ENCODE measurements around the gene RUBCN. TPM values are rescaled to one million over a fixed set of nuclear protein-coding genes. Genes with fewer than 3 reads are reported as not detected.

Gene RUBCN
- total and polyA plus RNA-seq, 9 of the 15 experiments (the other 6 are each of a cell fraction or from before 2014, with no cell fraction given) = 8.4 to 24.0 (median 11.9) TPM

DNA sequence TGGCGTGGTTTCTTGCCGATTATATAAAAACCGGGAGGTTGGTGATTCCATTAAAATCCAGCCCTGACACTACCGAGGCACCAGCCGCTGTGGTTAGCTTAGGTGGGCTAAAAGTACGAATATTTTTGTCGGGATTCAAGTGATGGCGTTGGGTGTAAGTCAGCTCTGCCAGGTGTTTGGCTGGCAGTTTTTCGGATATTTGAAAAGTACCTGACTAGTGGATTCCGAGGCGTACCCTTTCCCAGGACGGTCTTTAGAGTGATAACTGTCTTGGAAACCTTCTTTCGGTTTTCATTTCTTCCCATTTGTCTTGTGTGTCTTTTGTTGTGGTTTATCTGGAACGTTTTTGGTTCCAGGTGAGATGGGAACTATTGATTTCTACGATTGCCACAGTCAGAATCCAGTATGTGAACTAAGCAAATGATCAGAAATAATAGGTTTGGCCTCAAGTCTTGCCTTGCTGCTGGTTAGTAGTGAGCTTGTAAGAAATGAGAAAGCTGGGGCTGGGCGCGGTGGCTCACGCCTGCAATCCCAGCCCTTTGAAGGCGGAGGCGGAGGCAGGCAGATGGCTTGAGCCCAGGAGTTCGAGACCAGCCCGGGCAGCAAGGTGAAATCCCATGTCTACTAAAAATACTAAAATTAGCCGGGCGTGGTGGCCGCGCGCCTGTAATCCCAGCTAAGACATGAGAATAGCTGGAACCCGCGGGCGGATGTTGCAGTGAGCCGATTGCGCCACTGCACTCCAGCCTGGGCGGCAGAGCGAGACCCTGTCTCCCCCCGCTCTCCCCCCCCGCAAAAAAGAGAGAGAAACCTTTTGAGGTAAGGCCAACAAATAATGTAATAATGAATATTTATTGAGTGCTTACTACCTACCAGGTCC, 14.4 kb upstream of the RUBCN start (continued):
- TF ChIP-seq THRAP3 (IDR thresholded peaks at IDR 0.05; ENCODE audit: borderline replicate concordance) (no peak), HMG20A (CRISPR knock-in tag; conservative IDR thresholded peaks at IDR 0.05) (no peak), NBN (IDR thresholded peaks at IDR 0.05; ENCODE audit: low read depth) (0 out of 2 replicates have a peak, but pooled peaks have one; percentile 35), TBP (optimal IDR thresholded peaks at IDR 0.05; ENCODE audit: low read depth, low read length) (no peak), ZNF431 (CRISPR knock-in tag; IDR thresholded peaks at IDR 0.05) (no peak), ELF4 (CRISPR knock-in tag; IDR thresholded peaks at IDR 0.05) (no peak)
- TF ChIP-seq, protein P1, sequence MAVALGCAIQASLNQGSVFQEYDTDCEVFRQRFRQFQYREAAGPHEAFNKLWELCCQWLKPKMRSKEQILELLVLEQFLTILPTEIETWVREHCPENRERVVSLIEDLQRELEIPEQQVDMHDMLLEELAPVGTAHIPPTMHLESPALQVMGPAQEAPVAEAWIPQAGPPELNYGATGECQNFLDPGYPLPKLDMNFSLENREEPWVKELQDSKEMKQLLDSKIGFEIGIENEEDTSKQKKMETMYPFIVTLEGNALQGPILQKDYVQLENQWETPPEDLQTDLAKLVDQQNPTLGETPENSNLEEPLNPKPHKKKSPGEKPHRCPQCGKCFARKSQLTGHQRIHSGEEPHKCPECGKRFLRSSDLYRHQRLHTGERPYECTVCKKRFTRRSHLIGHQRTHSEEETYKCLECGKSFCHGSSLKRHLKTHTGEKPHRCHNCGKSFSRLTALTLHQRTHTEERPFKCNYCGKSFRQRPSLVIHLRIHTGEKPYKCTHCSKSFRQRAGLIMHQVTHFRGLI (CRISPR knock-in tag; IDR thresholded peaks at IDR 0.05) = no peak

GRCh38 chr3:197750396-197750831, 13.7 kb upstream of the RUBCN start:
- peak overlapping the region; percentile 86 for H3K27ac ChIP-seq (ENCODE audit: extremely low read depth, low read depth, low read length)
- CTCF ChIA-PET (ENCODE audit: low intra/inter-chr PET ratio) = no interaction called here
- peak overlapping the region; percentile 76 for H3K4me3 ChIP-seq
- H3K36me3 ChIP-seq (ENCODE audit: control insufficient read depth, insufficient read depth, low read length) = no peaks in the 10 kb centered on the region
- no peaks in the 10 kb centered on the region for H3K9me3 ChIP-seq (replicated peaks; ENCODE audit: control insufficient read depth, insufficient read depth, low read depth, low read length)
- H3K4me2 ChIP-seq (ENCODE audit: insufficient read depth, low read length) = peak overlapping the region; percentile 80
- ATAC-seq (peak; percentile 78), DNase-seq (ENCODE audit: extremely low read depth in 1 of 4, low spot score in 3 of 4) (peak; percentile 43 to 70 (median 56)), FAIRE-seq (no peak)
- intact Hi-C loops (cut with micrococcal nuclease) = no loop called here
- H3K4me1 ChIP-seq (replicated peaks in 1 of 2; ENCODE audit: control insufficient read depth in 2 of 2, insufficient read depth in 2 of 2, low read length in 2 of 2) = peaks cover 30 to 36% of the 10 kb centered on the region in 2 experiments; a peak in 4 of 5 replicates
- H4K20me1 ChIP-seq (replicated peaks; ENCODE audit: control insufficient read depth, insufficient read depth, low read length) = no peaks in the 10 kb centered on the region; the same call in 1 of the 2 replicates
- WGBS (ENCODE audit: insufficient coverage, low coverage, missing lambda C conversion rate) = under 1% methylated on average over 30 of the region's 43 CpGs
- BruUV-seq (replicated peaks) = TSS peak; percentile 47
- peaks cover 54% of the 10 kb centered on the region for H3K79me2 ChIP-seq (ENCODE audit: control insufficient read depth, insufficient read depth, low read length)
- in situ Hi-C loops (cut with MboI) = no loop called here
- POLR2A ChIA-PET = interaction anchor here (0.7 to 1.6 kb wide), 4 partner anchors 8 to 207 kb away, joined by 3 to 5 read pairs (median 4); no protein-coding TSS in a partner anchor
- peak overlapping the region; percentile 76 to 97 for H3K9ac ChIP-seq (ENCODE audit: insufficient read depth in 1 of 2, low read depth in 2 of 2, low read length in 2 of 2)
- H3K9me1 ChIP-seq (ENCODE audit: control insufficient read depth, insufficient read depth, low read length) = no peaks in the 10 kb centered on the region
- H3K27me3 ChIP-seq (ENCODE audit: control insufficient read depth in 2 of 2, insufficient read depth in 2 of 2, low read length in 2 of 2) = no peaks in the 10 kb centered on the region
- peak overlapping the region; percentile 98 for H2AFZ ChIP-seq (ENCODE audit: low read depth, low read length)
- TF ChIP-seq UBTF (IDR thresholded peaks at IDR 0.05; ENCODE audit: borderline replicate concordance in 1 of 2, low read depth in 2 of 2, low read length in 2 of 2) (peak; percentile 90 to 96; a peak in 3 of 4 replicates), GABPA (tag; conservative IDR thresholded peaks at IDR 0.05; ENCODE audit: low read depth) (0 out of 2 replicates have a peak, but pooled peaks have one; percentile 21), PCBP1 (IDR thresholded peaks at IDR 0.05; ENCODE audit: low read depth, low read length, poor library complexity, severe bottlenecking) (peak; percentile 17), TRIM28 (IDR thresholded peaks at IDR 0.05) (no peak), SNIP1 (IDR thresholded peaks at IDR 0.05; ENCODE audit: low read depth) (no peak), CCNT2 (IDR thresholded peaks at IDR 0.05; ENCODE audit: borderline replicate concordance, extremely low read depth, insufficient read length, low read depth, low read length) (peak; percentile 56), ZKSCAN1 (IDR thresholded peaks at IDR 0.05; ENCODE audit: low read depth, low read length) (0 out of 2 replicates have a peak, but pooled peaks have one; percentile 6), NCOA4 (IDR thresholded peaks at IDR 0.05; ENCODE audit: partially characterized antibody) (no peak), RBM14 (IDR thresholded peaks at IDR 0.05; ENCODE audit: borderline replicate concordance, insufficient read depth, low read depth, low read length) (0 out of 2 replicates have a peak, but pooled peaks have one; percentile 36)
